ENCODE measurements around the gene TPP2. TPM values are rescaled to one million over a fixed set of nuclear protein-coding genes. Genes with fewer than 3 reads are reported as not detected.

The TPP2 gene
- total RNA-seq, 1 experiment from 2014 or later, result 35.1 TPM

- DNase-seq, result no peak
- H3K27me3 ChIP-seq (ENCODE audit: insufficient read depth, low read depth), result no peaks in the 10 kb centered on the region
- intact Hi-C loops (cut with micrococcal nuclease; ENCODE audit: unreplicated experiment), result no loop called here
- no peaks in the 10 kb centered on the region for H3K9me2 ChIP-seq (ENCODE audit: insufficient read depth)
- no peaks in the 10 kb centered on the region for H4K20me1 ChIP-seq (ENCODE audit: insufficient read depth)
- no peak overlapping the region for H3K27ac ChIP-seq
- no peak overlapping the region for H2AFZ ChIP-seq
- TF ChIP-seq CTCF (conservative IDR thresholded peaks at IDR 0.05) (no peak), EZH2 (IDR thresholded peaks at IDR 0.05; ENCODE audit: low read depth) (no peak)
- no peak overlapping the region for H3K4me2 ChIP-seq
- no peaks in the 10 kb centered on the region for H3K9me3 ChIP-seq (ENCODE audit: insufficient read depth, low read depth)
- no TSS peak for BruUV-seq (replicated peaks)
- H3K79me2 ChIP-seq (ENCODE audit: low read depth), result no peaks in the 10 kb centered on the region
- no peaks in the 10 kb centered on the region for H3K36me3 ChIP-seq (ENCODE audit: low read depth)
- peaks cover under 1% of the 10 kb centered on the region; the same call in 1 of the 2 replicates for H3K4me1 ChIP-seq (replicated peaks; ENCODE audit: insufficient read depth)
- no peaks in the 10 kb centered on the region for H3F3A ChIP-seq (ENCODE audit: insufficient read depth, low read depth)
- ChIA-PET CTCF (interaction anchor here (0.6 kb wide), 1 partner anchor 76 kb away, joined by 3 read pairs; no protein-coding TSS in a partner anchor), POLR2A (ENCODE audit: unreplicated experiment) (no interaction called here)
- no peak overlapping the region for H3K4me3 ChIP-seq
Observed at GRCh38 chr13:102688306-102688973, 91.7 kb downstream of the TPP2 start.

DNA sequence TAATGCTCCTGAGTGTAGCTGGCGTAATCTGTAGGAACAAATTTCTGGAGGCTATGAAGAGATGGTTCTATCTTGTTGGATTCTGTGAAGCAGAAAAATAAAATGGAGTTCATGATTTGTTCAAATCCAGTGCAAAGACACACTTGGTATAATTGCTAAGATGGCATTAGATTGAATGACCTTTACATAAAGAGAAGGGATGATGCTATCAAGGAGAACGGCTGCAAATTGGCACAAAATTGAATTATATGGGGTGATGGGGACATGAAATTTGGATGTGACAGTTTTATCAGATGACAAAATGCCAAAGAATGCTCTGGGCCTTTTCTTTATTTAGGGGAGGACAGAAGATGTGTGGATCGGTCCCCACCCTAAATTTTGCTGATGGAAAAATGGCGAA, 94.1 kb downstream of the TPP2 start:
- CTCF ChIA-PET, result no interaction called here
- Histone ChIP-seq H3K79me2 (ENCODE audit: low read depth) (no peaks in the 10 kb centered on the region), H3K4me1 (replicated peaks; ENCODE audit: insufficient read depth) (peaks cover 6% of the 10 kb centered on the region; the same call in 1 of the 2 replicates)

DNA sequence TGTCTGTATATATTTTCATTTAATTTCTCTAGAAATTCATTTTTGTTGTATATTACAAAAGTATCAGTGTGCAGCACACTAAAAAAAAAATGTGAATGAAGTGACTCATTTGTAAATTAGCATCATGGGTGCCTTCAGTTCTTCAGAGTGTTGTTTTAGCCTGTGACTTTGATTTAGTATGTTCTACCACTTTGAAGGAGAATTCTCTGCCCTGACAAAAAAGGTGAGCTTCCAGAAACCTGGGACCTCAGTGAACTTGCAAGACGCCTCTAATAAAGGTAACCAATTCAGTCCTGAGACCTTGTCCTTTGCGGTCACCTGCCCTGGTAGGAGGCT, 95.7 kb downstream of the TPP2 start:
- Histone ChIP-seq H3K27ac (no peak overlapping the region), H3K4me3 (no peak overlapping the region), H3K9me2 (ENCODE audit: insufficient read depth) (no peaks in the 10 kb centered on the region), H3K4me1 (replicated peaks; ENCODE audit: insufficient read depth) (peaks cover 6% of the 10 kb centered on the region; the same call in 1 of the 2 replicates), H4K20me1 (ENCODE audit: insufficient read depth) (no peaks in the 10 kb centered on the region), H3K4me2 (no peak overlapping the region), H3K79me2 (ENCODE audit: low read depth) (no peaks in the 10 kb centered on the region), H3K36me3 (ENCODE audit: low read depth) (no peaks in the 10 kb centered on the region), H3K27me3 (ENCODE audit: insufficient read depth, low read depth) (no peaks in the 10 kb centered on the region), H2AFZ (no peak overlapping the region), H3F3A (ENCODE audit: insufficient read depth, low read depth) (no peaks in the 10 kb centered on the region), H3K9me3 (ENCODE audit: insufficient read depth, low read depth) (no peaks in the 10 kb centered on the region)
- DNase-seq, result no peak
- TF ChIP-seq EZH2 (IDR thresholded peaks at IDR 0.05; ENCODE audit: low read depth) (no peak), CTCF (conservative IDR thresholded peaks at IDR 0.05) (no peak)
- CTCF ChIA-PET, result no interaction called here
- BruUV-seq (replicated peaks), result no TSS peak
- POLR2A ChIA-PET (ENCODE audit: unreplicated experiment), result no interaction called here
- intact Hi-C loops (cut with micrococcal nuclease; ENCODE audit: unreplicated experiment), result no loop called here

More for the DNA sequence above, 94.1 kb downstream of the TPP2 start:
- TF ChIP-seq EZH2 (IDR thresholded peaks at IDR 0.05; ENCODE audit: low read depth) (no peak), CTCF (conservative IDR thresholded peaks at IDR 0.05) (no peak)
- Histone ChIP-seq H3K27ac (no peak overlapping the region), H3K9me3 (ENCODE audit: insufficient read depth, low read depth) (no peaks in the 10 kb centered on the region), H3K4me2 (no peak overlapping the region), H3F3A (ENCODE audit: insufficient read depth, low read depth) (no peaks in the 10 kb centered on the region), H2AFZ (no peak overlapping the region), H3K27me3 (ENCODE audit: insufficient read depth, low read depth) (no peaks in the 10 kb centered on the region), H4K20me1 (ENCODE audit: insufficient read depth) (no peaks in the 10 kb centered on the region), H3K36me3 (ENCODE audit: low read depth) (no peaks in the 10 kb centered on the region), H3K9me2 (ENCODE audit: insufficient read depth) (no peaks in the 10 kb centered on the region), H3K4me3 (no peak overlapping the region)
- POLR2A ChIA-PET (ENCODE audit: unreplicated experiment), result no interaction called here
- DNase-seq, result no peak
- intact Hi-C loops (cut with micrococcal nuclease; ENCODE audit: unreplicated experiment), result no loop called here
- no TSS peak for BruUV-seq (replicated peaks)
